Activated CD4-positive, alpha-beta T cell treated with anti-CD3 and anti-CD28 coated beads for 4 hours (primary cell): ENCODE data around the gene SNORC.

ENCODE experiments used
- DNase-seq, 2 donors: peaks; one replicate each; pipeline ENCODE4 v3.0.0-alpha.2; 2020

Gene SNORC

GRCh38 chr2:232927793-232928550 is 57.9 kb downstream of the SNORC start:
- DNase-seq = no peak
